Measurements from ENCODE around the gene BPTF. TPM values are rescaled to one million over a fixed set of nuclear protein-coding genes. Genes with fewer than 3 reads are reported as not detected.
"Not testable (repeated sequence)": the region's sequence is repeated elsewhere in the genome, so short reads cannot be mapped to it uniquely, and the experiment has no call there.

BPTF gene
- total RNA-seq, 2 donors from 2014 or later: 60.3 to 92.3 TPM

- H3K9me3 ChIP-seq: no peaks in the 10 kb centered on the region
- peaks cover 0 to 7% of the 10 kb centered on the region in 2 donors for H3K4me1 ChIP-seq
- peaks cover 40% of the 10 kb centered on the region for H3K36me3 ChIP-seq
- H3K4me3 ChIP-seq: no peak overlapping the region
- no peak for TF ChIP-seq CTCF (IDR thresholded peaks at IDR 0.05)
- H3K27me3 ChIP-seq: no peaks in the 10 kb centered on the region
- DNase-seq (ENCODE audit: low spot score): no peak
- no peak overlapping the region for H3K27ac ChIP-seq
These were observed 86.8 kb downstream of the BPTF start for GRCh38 chr17:67912088-67912487.

DNA sequence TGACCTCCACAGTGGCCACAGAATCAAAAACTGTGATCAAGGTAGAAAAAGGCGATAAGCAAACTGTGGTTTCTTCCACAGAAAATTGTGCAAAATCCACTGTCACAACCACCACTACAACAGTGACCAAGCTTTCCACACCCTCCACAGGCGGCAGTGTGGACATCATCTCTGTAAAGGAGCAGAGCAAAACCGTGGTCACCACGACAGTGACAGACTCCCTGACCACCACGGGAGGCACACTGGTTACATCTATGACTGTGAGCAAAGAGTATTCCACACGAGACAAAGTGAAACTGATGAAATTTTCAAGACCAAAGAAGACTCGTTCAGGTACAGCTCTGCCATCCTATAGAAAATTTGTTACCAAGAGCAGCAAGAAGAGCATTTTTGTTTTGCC is 87.4 kb downstream of the BPTF start:
- Histone ChIP-seq H3K9me3 (no peaks in the 10 kb centered on the region), H3K27me3 (no peaks in the 10 kb centered on the region), H3K4me1 (peaks cover 0 to 7% of the 10 kb centered on the region in 2 donors), H3K36me3 (peaks cover 37% of the 10 kb centered on the region), H3K27ac (no peak overlapping the region), H3K4me3 (no peak overlapping the region)
- no peak for TF ChIP-seq CTCF (IDR thresholded peaks at IDR 0.05)
- no peak for DNase-seq (ENCODE audit: low spot score)

DNA sequence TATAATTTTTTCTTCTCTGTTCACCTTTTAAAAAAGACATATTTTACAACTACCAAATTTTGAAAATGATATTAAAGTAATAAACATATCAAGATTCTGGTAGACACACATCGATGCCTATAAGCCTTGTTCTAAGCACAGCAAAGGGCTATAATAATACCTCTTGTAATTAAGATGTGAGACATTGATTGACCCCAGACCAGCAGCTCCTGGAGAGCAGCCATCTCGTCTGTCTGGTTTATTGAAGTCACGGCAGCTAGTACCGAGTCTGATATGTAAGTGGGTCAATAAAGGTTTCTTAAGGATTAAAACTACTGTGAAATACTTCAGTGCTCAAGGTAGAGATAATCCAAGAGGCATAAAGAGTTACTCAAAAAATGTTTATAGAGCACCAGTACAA is 94.9 kb downstream of the BPTF start:
- Histone ChIP-seq H3K4me3 (no peak overlapping the region), H3K27ac (no peak overlapping the region), H3K27me3 (no peaks in the 10 kb centered on the region), H3K36me3 (peaks cover 37% of the 10 kb centered on the region), H3K9me3 (no peaks in the 10 kb centered on the region), H3K4me1 (peaks cover 0 to 6% of the 10 kb centered on the region in 2 donors)
- TF ChIP-seq CTCF (IDR thresholded peaks at IDR 0.05): no peak
- DNase-seq (ENCODE audit: low spot score): no peak

DNA sequence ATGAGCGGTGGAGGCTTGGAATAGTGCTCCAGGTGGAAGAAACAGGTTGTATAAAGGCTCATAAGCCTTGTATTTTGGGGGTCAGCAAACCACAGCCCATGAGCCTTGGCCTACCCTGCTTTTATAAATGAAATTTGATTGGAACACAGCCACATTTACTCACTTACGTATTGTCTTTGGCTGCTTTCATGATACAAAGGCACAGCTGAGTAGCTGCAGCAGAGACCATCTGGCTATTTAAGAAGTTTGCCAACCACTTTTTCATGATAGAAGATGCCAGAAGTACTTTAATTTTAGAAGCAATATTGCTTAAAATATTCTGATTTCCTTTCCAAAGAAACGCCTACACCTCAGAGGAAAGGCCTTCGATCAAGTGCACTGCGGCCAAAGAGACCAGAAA is 97.2 kb downstream of the BPTF start:
- TF ChIP-seq CTCF (IDR thresholded peaks at IDR 0.05): no peak
- Histone ChIP-seq H3K27ac (no peak overlapping the region), H3K27me3 (no peaks in the 10 kb centered on the region), H3K9me3 (no peaks in the 10 kb centered on the region), H3K4me3 (no peak overlapping the region), H3K36me3 (peaks cover 57% of the 10 kb centered on the region), H3K4me1 (peaks cover 0 to 6% of the 10 kb centered on the region in 2 donors)
- no peak for DNase-seq (ENCODE audit: low spot score)

DNA sequence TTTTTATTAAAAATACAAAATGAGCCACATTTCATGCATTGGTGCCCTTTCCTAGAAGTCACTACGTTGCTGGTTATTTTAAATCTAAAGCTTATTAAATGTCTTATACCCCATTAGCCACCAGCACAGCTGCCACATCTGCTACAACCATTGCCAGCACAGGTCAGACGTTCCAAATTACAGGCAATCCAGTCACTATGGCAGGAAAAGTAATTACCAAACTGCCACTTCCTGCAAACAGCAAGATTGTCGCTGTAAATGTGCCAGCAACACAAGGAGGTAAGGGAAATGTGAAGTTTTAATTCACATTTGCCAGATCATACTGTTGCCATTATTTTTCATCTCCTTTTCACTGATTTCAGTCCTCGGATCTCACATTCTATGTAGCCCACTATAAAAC is 103.5 kb downstream of the BPTF start:
- H3K9me3 ChIP-seq; H3K4me3 ChIP-seq; H3K27me3 ChIP-seq; DNase-seq (ENCODE audit: low spot score); H3K27ac ChIP-seq; H3K4me1 ChIP-seq: not testable (repeated sequence)
- peaks cover 97% of the 10 kb centered on the region for H3K36me3 ChIP-seq

DNA sequence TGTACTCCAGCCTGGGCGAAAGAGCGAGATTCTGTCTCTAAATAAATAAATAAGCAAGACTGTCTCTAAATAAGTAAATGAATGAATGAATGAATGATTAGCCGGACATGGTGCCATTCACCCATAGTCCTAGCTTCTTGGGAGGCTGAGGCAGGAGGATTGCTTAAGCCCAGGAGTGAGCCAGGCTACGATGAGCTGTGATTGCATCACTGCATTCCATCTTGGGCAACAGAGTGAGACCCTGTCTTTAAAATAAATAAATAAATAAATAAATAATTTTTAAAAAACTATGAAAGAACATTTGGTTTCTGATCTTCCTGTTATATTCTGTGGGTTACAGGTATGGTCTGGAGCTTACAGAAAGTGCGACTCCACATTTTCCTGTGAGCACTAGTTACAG is 105.9 kb downstream of the BPTF start:
- Histone ChIP-seq H3K9me3 (no peaks in the 10 kb centered on the region), H3K4me1 (no peaks in the 10 kb centered on the region), H3K27ac (no peak overlapping the region), H3K27me3 (no peaks in the 10 kb centered on the region), H3K36me3 (peaks cover 99% of the 10 kb centered on the region), H3K4me3 (no peak overlapping the region)
- no peak for TF ChIP-seq CTCF (IDR thresholded peaks at IDR 0.05)
- no peak for DNase-seq (ENCODE audit: low spot score)
